GM12875 (cell line): ENCODE data around the gene FASTKD1.
"Not testable (repeated sequence)": the region's sequence is repeated elsewhere in the genome, so short reads cannot be mapped to it uniquely, and the experiment has no call there.

Experiments used
- H3K4me3 ChIP-seq: one replicate; pipeline ENCODE4 v1.5.1; 2011; ENCODE audit warnings: low read depth, low read length, control low read depth
- CTCF ChIP-seq: IDR thresholded peaks from 2 replicates; pipeline ENCODE4 v1.5.1; 2011; ENCODE audit warnings: low read depth, mild to moderate bottlenecking, control low read depth, inconsistent platforms, low read length, moderate library complexity, borderline replicate concordance; ENCODE audit not compliant: insufficient read depth

FASTKD1 gene, protein sequence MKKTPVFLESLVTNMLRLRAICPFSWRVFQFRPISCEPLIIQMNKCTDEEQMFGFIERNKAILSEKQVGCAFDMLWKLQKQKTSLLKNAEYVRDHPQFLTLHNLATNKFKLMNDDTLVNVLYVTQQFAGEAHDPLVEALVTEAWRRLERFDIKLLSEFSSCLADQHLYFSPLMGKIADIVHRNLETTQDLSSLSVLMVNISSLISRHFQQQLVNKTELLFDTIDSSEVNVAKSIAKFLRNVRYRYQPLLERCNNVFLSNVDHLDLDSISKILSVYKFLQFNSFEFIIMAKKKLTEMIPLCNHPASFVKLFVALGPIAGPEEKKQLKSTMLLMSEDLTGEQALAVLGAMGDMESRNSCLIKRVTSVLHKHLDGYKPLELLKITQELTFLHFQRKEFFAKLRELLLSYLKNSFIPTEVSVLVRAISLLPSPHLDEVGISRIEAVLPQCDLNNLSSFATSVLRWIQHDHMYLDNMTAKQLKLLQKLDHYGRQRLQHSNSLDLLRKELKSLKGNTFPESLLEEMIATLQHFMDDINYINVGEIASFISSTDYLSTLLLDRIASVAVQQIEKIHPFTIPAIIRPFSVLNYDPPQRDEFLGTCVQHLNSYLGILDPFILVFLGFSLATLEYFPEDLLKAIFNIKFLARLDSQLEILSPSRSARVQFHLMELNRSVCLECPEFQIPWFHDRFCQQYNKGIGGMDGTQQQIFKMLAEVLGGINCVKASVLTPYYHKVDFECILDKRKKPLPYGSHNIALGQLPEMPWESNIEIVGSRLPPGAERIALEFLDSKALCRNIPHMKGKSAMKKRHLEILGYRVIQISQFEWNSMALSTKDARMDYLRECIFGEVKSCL

DNA sequence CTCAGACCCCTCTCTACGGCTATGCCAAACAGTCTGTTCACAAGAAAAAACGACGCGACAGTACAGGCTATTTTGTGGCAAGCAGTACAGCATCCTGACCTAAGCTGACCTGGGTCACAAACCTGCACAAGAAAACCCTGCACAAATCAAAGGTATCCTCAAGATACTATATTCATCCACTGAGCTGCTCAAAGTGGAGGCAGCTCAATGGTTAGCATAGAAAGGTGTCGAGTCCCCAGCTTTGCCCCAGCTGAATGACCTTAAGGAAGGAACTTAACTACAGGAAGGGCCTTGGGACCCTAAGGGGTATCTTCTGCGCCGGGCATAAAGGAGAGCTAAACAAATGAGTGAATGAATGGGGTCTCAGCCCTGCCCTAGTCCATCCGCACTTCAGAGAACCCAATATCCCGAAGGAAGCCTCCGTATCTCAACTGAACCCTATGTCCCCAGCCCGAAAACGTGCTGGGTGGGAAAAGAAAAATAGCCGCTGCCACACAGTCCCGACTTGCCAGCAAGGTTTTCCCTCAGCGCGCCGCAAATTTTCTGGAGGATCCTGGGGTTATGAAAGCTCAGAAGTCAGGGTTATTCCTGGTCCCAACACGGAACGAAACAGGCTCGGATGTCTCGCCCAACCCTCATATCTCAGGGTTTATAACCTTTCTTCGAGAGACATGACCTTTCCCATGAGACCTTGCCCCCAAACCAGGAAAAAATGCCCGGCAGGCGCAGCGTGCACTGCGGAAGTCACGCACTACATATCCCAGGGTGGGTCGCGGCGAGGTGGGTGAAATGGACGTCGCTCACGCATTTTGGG, at the start of gene FASTKD1:
Gene FASTKD1 (minus strand): TSS at position 706 of the 814 bp plus-strand sequence. CDS start 1,836 bp downstream, outside the sequence.
- H3K4me3 ChIP-seq: peak within 1 kb of the TSS; percentile 66
- no peak for TF ChIP-seq CTCF

GRCh38 chr2:169623235-169623634, 49.6 kb upstream of the FASTKD1 start:
- H3K4me3 ChIP-seq: no peak overlapping the region
- TF ChIP-seq CTCF: no peak

- H3K4me3 ChIP-seq: no peak overlapping the region
- no peak for TF ChIP-seq CTCF
These were observed 46.8 kb upstream of the FASTKD1 start for GRCh38 chr2:169620509-169620908.

DNA sequence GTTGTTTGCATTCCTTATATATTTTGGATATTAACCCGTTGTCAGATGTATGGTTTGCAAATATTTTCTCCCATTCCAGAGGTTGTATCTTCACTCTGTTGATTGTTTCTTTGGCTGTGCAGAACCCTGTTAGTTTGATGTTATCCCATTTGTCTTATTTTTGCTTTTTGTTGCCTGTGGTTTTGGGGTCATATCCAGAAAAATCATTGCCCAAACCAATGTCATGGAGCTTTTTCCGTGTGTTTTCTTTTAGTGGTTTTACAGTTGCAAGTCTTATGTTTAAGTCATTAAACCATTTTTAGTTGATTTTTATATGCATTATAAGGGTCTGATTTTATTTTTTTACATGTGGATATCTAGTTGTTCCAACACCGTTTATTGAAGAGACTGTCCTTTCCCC, 46.3 kb upstream of the FASTKD1 start:
- TF ChIP-seq CTCF: no peak
- H3K4me3 ChIP-seq: no peak overlapping the region

GRCh38 chr2:169615982-169616381, 42.3 kb upstream of the FASTKD1 start:
- not testable (repeated sequence) for H3K4me3 ChIP-seq

DNA sequence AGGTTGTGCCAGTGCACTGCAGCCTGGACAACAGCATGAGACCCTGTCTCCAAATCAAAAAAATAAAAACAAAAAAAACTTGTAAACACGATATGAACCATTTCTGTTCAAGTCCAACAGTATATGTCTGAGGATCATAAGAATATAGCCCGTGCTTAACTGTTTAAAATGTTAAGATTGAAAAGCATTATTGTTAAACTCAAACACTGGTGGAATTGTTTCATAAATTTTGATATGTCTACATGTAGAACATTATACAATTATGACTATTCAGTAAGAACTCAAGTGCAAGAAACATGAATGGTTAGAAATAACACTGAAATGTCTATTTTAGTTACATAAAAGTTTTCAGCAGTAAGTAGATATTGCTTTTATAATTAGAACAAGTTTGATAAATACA, 40.2 kb upstream of the FASTKD1 start:
- TF ChIP-seq CTCF: no peak
- H3K4me3 ChIP-seq: no peak overlapping the region

DNA sequence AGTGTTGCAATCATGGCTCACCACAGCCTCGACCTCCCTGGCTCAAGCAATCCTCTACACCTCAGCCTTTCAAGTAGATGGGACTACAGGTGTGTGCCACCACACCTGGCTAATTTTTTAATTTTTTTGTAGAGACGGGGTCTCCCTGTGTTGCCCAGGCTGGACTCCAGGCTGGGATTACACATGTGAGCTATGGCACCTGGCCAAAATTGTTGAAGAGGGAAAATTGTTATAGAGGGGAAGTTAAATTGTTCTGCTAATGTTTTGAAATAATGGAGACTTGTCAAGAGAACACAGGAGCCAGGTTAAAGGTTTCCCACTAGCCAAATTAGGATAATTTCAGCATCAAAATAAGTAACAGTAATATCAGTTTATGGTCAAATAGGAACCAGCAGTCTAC, 35.6 kb upstream of the FASTKD1 start:
- no peak overlapping the region for H3K4me3 ChIP-seq
- TF ChIP-seq CTCF: no peak
